Endothelial cell (in vitro differentiated cells): ENCODE data around the gene PPY. TPM values are rescaled to one million over a fixed set of nuclear protein-coding genes. Genes with fewer than 3 reads are reported as not detected.

Experiments used
- DNase-seq: peaks from one replicate; pipeline ENCODE4 v3.0.0; 2021; ENCODE audit warnings: low spot score
- H3K27ac Mint-ChIP-seq: one replicate; pipeline ENCODE4 v1.8.0; 2021; ENCODE audit warnings: mixed read lengths, inconsistent platforms; ENCODE audit not compliant: unreplicated experiment
- H3K27me3 Mint-ChIP-seq: one replicate; pipeline ENCODE4 v1.8.0; 2021; ENCODE audit warnings: mild to moderate bottlenecking, moderate library complexity, mixed read lengths, inconsistent platforms; ENCODE audit not compliant: unreplicated experiment
- H3K36me3 Mint-ChIP-seq: one replicate; pipeline ENCODE4 v1.8.0; 2021; ENCODE audit warnings: mild to moderate bottlenecking, low read depth, mixed read lengths, inconsistent platforms; ENCODE audit not compliant: unreplicated experiment
- H3K4me1 Mint-ChIP-seq: one replicate; pipeline ENCODE4 v1.8.0; 2021; ENCODE audit warnings: mild to moderate bottlenecking, mixed read lengths, inconsistent platforms; ENCODE audit not compliant: unreplicated experiment
- H3K4me3 Mint-ChIP-seq: one replicate; pipeline ENCODE4 v1.8.0; 2021; ENCODE audit warnings: mild to moderate bottlenecking, mixed read lengths, inconsistent platforms; ENCODE audit not compliant: unreplicated experiment
- H3K9me3 Mint-ChIP-seq: one replicate; pipeline ENCODE4 v1.8.0; 2021; ENCODE audit warnings: mixed read lengths, inconsistent platforms; ENCODE audit not compliant: unreplicated experiment
- total RNA-seq: library from RNA; stranded (reverse); fragmentation: NEBNext Ultra II Directional; extraction: Animal tissue kit (Norgen Biotek cat#: 25700); gene quantifications from one replicate; pipeline ENCODE4 v1.2.1, GENCODE V29; 2021; ENCODE audit not compliant: unreplicated experiment
- TF ChIP-seq, protein P1 (sequence below): fragments of 200-600 bp; sonication (generic); IDR thresholded peaks from one replicate; pipeline ENCODE4 v1.5.0; 2021; ENCODE audit warnings: antibody characterized with exemption; ENCODE audit not compliant: unreplicated experiment

Gene PPY
- total RNA-seq, 1 donor from 2014 or later: not detected

DNA sequence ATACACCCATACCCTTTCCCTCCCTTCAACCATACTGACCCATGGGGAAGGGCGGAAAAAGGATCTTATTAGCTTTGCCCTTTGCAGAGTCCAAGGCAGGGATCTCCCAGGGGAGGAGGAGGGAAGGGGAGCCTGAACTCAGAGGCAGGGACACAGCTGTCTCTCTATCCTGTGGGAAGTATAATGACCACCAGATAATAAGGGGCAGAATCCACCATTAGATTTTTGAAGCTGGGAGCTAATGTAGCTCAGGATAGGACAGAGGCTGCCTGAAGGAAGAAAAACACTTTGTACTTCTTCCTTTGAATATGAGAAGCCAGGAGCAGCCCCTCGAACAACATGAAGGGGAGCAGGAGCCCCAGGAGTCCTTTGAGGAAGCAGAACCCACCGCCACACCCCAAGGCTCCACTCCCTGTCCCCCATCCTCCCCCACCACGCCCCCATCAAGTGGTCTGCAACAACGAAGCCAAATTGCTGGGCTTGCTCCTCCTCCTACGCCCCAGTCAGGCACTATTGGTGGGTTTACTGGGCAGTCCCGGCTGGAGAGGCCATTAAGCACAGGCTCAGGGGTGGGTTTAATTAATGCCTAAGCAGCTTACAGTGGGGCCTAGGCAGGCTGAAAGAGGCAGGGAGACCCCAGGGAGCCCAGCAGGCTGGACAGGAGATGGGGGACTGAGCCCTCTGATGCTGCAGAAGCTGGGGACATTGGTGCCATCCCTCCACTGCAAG, 40.3 kb downstream of the PPY start:
- peaks cover 9% of the 10 kb centered on the region for H3K27me3 Mint-ChIP-seq

DNA sequence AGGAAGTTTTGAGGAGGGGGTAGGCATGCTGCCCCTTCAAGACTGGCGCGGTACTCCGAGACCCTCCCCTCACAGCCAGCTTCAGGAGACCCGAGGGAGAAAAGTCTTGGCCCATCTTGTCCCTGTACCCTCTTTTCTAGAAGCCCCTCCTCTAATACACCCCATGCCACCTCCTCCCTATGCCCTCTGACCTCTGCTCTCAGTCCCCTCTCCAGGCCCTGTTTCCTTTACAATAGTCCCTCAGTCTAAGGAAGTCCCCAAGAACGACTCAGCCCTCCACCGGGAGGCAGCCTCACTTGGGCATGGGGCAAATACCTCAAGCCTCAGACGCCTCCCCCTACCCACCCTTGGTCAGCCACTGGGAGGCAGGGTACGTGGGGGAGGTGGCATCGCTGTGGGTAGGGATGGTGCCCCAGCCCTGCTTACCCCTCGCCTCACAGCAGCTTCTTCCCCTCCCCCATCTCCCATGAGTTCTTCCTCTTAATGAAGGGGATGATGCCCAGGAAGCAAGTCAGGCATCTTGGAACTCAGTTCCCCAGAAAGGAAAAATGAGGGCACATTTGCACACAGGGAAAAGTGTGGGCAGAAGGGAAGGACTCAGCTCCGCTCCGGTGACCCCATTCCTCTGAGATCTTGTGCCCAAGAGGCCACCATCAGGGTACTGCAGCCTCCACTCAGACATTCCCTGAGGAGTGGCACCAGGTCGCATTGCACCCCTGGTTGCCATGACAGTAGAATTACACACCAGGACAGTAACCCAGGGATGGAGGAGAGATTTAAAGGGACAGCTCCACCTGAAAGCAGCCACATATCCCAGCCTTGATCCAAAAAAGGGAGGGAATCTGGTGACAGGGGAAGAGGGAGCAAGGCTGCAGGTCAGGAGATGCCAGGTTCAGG, 41.2 kb downstream of the PPY start:
- H3K27ac Mint-ChIP-seq: peak overlapping the region; percentile 18
- H3K4me3 Mint-ChIP-seq: peak overlapping the region; percentile 83
- peaks cover 3% of the 10 kb centered on the region for H3K36me3 Mint-ChIP-seq
- TF ChIP-seq, protein P1, sequence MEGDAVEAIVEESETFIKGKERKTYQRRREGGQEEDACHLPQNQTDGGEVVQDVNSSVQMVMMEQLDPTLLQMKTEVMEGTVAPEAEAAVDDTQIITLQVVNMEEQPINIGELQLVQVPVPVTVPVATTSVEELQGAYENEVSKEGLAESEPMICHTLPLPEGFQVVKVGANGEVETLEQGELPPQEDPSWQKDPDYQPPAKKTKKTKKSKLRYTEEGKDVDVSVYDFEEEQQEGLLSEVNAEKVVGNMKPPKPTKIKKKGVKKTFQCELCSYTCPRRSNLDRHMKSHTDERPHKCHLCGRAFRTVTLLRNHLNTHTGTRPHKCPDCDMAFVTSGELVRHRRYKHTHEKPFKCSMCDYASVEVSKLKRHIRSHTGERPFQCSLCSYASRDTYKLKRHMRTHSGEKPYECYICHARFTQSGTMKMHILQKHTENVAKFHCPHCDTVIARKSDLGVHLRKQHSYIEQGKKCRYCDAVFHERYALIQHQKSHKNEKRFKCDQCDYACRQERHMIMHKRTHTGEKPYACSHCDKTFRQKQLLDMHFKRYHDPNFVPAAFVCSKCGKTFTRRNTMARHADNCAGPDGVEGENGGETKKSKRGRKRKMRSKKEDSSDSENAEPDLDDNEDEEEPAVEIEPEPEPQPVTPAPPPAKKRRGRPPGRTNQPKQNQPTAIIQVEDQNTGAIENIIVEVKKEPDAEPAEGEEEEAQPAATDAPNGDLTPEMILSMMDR: no peak
- H3K27me3 Mint-ChIP-seq: peaks cover 5% of the 10 kb centered on the region
- H3K9me3 Mint-ChIP-seq: no peaks in the 10 kb centered on the region
- DNase-seq: no peak
- H3K4me1 Mint-ChIP-seq: peaks cover 4% of the 10 kb centered on the region

More for the DNA sequence above, 40.3 kb downstream of the PPY start:
- Mint-ChIP-seq H3K36me3 (no peaks in the 10 kb centered on the region), H3K4me3 (no peak overlapping the region), H3K4me1 (peaks cover 4% of the 10 kb centered on the region), H3K27ac (no peak overlapping the region), H3K9me3 (no peaks in the 10 kb centered on the region)
- no peak for DNase-seq
- TF ChIP-seq, protein P1: no peak

DNA sequence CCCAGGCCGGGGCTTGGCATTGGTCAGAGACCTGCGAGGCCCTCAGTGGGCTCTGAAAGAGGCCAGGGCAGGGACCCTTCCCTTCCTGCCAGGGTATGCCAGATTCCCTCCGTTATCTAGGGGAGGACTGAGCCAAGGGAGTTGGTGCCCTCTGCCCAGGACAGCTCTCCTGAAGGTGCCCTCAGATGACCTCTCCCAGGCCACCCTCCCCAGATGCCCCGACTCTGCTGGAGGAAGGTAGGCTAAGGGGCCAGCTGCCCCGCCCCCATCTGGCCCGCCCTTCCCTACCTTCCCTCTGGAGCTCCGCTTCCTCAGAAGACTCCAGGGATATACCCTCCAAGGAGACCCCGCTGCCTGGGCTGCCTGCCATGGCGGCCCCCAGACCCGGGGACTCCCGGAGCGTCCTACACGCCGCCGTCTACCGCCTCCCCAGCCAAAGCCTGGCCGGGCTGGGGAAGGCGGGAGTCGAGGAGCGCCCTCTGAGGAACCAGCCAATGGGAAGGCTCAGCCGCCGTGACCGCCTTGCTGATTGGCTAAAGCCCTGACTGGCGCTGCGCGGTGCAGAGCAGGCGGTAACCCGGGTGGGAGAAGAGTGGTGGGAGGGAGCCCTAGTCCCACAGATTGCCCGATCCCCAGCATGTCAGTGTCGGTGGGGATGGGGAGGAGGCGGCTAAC, 42.0 kb downstream of the PPY start:
- peak overlapping the region; percentile 83 for H3K4me3 Mint-ChIP-seq
- TF ChIP-seq, protein P1: no peak
- H3K4me1 Mint-ChIP-seq: peaks cover 4% of the 10 kb centered on the region
- no peak overlapping the region for H3K27ac Mint-ChIP-seq
- H3K9me3 Mint-ChIP-seq: no peaks in the 10 kb centered on the region
- H3K27me3 Mint-ChIP-seq: peaks cover 5% of the 10 kb centered on the region
- peak; percentile 88 for DNase-seq
- H3K36me3 Mint-ChIP-seq: peaks cover 3% of the 10 kb centered on the region

DNA sequence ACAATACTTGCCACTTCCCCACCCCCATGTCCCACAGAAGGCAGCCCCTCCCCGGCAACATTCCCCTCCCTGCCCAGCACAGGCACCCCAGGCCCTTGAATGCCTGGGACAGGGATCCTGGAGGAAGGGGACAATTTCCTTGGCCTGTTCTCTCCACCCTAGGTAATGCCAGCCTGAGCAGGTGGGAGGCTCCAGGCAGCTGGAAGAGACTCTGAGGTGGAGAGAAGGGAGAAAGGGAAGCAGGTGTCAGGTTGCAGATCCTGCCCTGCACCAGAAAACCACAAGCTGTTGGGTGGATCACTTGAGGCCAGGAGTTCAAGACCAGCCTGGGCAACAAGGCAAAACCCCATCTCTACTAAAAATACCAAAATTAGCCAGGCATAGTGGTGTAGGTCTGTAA, 43.8 kb downstream of the PPY start:
- no peaks in the 10 kb centered on the region for H3K9me3 Mint-ChIP-seq
- no peak overlapping the region for H3K27ac Mint-ChIP-seq
- no peak for DNase-seq
- H3K4me1 Mint-ChIP-seq: peaks cover 4% of the 10 kb centered on the region
- H3K4me3 Mint-ChIP-seq: no peak overlapping the region
- peaks cover 3% of the 10 kb centered on the region for H3K36me3 Mint-ChIP-seq
- H3K27me3 Mint-ChIP-seq: peaks cover 2% of the 10 kb centered on the region
- TF ChIP-seq, protein P1: no peak
